GM21723 (cell line): ENCODE results near the gene LIPA.
"Not testable (repeated sequence)": the region's sequence is repeated elsewhere in the genome, so short reads cannot be mapped to it uniquely, and the experiment has no call there.

ENCODE experiments used
- ATAC-seq: cut with Tn5 transposase; IDR thresholded peaks from one replicate; pipeline ENCODE4 v1.9.1; 2021; ENCODE audit warnings: mild to moderate bottlenecking, moderate library complexity; ENCODE audit not compliant: unreplicated experiment

Gene LIPA

GRCh38 chr10:89171263-89171872 lies 80.2 kb downstream of the LIPA start:
- ATAC-seq = no peak

- not testable (repeated sequence) for ATAC-seq
Observed at GRCh38 chr10:89168354-89168900, 83.1 kb downstream of the LIPA start.

GRCh38 chr10:89167915-89168314 lies 83.7 kb downstream of the LIPA start:
- ATAC-seq = no peak

GRCh38 chr10:89165923-89166322 lies 85.7 kb downstream of the LIPA start:
- ATAC-seq = no peak

GRCh38 chr10:89164920-89165319 lies 86.7 kb downstream of the LIPA start:
- ATAC-seq = no peak

GRCh38 chr10:89164080-89164479 lies 87.5 kb downstream of the LIPA start:
- ATAC-seq = peak; percentile 11
